Liver (tissue), 9 donors: ENCODE measurements around the gene HIGD1A. TPM values are rescaled to one million over a fixed set of nuclear protein-coding genes. Genes with fewer than 3 reads are reported as not detected.

Experiments
- DNase-seq: peaks from one replicate; pipeline ENCODE4 v3.0.0-alpha.2; 2017; ENCODE audit warnings: low spot score
- H3K27ac ChIP-seq, 2 donors: one replicate each; pipeline ENCODE4 v1.7.0; 2013; ENCODE audit warnings: inconsistent platforms in 2 of 2, low read length in 2 of 2, control low read depth in 1 of 2, low read depth in 1 of 2, mild to moderate bottlenecking in 1 of 2
- H3K27me3 ChIP-seq, 4 donors: one replicate each; pipeline versions ENCODE4 v1.6.1 to v1.7.0; 2013; ENCODE audit warnings: low read length in 3 of 4, inconsistent platforms in 1 of 4, mild to moderate bottlenecking in 1 of 4, moderate library complexity in 1 of 4; ENCODE audit not compliant: control insufficient read depth in 4 of 4, insufficient read depth in 4 of 4
- H3K36me3 ChIP-seq, 4 donors: one replicate each; pipeline versions ENCODE4 v1.6.1 to v1.7.0; 2013; ENCODE audit warnings: low read length in 3 of 4, mild to moderate bottlenecking in 3 of 4, low read depth in 1 of 4, moderate library complexity in 1 of 4; ENCODE audit not compliant: control insufficient read depth in 4 of 4, insufficient read depth in 3 of 4
- H3K4me1 ChIP-seq, 4 donors: one replicate each; pipeline versions ENCODE4 v1.6.1 to v1.7.0; 2013; ENCODE audit warnings: low read length in 3 of 4, mild to moderate bottlenecking in 3 of 4, moderate library complexity in 1 of 4; ENCODE audit not compliant: control insufficient read depth in 4 of 4, insufficient read depth in 4 of 4
- H3K4me3 ChIP-seq, 3 donors: one replicate each; pipeline versions ENCODE4 v1.6.1 to v1.7.0; 2013; ENCODE audit warnings: low read length in 3 of 3, control low read depth in 1 of 3, low read depth in 1 of 3, mild to moderate bottlenecking in 1 of 3
- H3K9ac ChIP-seq, 2 donors: one replicate each; pipeline ENCODE4 v1.7.0; 2013; ENCODE audit warnings: low read length in 2 of 2, mild to moderate bottlenecking in 2 of 2, moderate library complexity in 2 of 2, control low read depth in 1 of 2, low read depth in 1 of 2
- H3K9me3 ChIP-seq, 4 donors: one replicate each; pipeline versions ENCODE4 v1.6.1 to v1.7.0; 2013; ENCODE audit warnings: low read length in 3 of 4; ENCODE audit not compliant: control insufficient read depth in 4 of 4
- ATF3 ChIP-seq: IDR thresholded peaks from 2 replicates; pipeline ENCODE4 v1.6.1; 2016; ENCODE audit warnings: antibody characterized with exemption
- EGR1 ChIP-seq, 2 donors: IDR thresholded peaks; 2 replicates each; pipeline ENCODE4 v1.6.1; 2016 to 2018; ENCODE audit warnings: antibody characterized with exemption in 2 of 2, low read depth in 2 of 2
- FOXA1 ChIP-seq: IDR thresholded peaks from 2 replicates; pipeline ENCODE4 v1.6.1; 2016; ENCODE audit warnings: antibody characterized with exemption
- FOXA2 ChIP-seq: IDR thresholded peaks from 2 replicates; pipeline ENCODE4 v1.6.1; 2016; ENCODE audit warnings: antibody characterized with exemption
- GABPA ChIP-seq, 2 donors: IDR thresholded peaks in 1 of 2; conservative IDR thresholded peaks in 1 of 2; 2 replicates each; pipeline ENCODE4 v1.6.1; 2016; ENCODE audit warnings: antibody characterized with exemption in 2 of 2, mild to moderate bottlenecking in 1 of 2, moderate library complexity in 1 of 2
- HNF4A ChIP-seq, 2 donors: conservative IDR thresholded peaks; 2 replicates each; pipeline ENCODE4 v1.6.1; 2016; ENCODE audit warnings: antibody characterized with exemption in 2 of 2, mild to moderate bottlenecking in 2 of 2
- HNF4G ChIP-seq: IDR thresholded peaks from 2 replicates; pipeline ENCODE4 v1.6.1; 2016; ENCODE audit warnings: antibody characterized with exemption
- JUND ChIP-seq, 2 donors: IDR thresholded peaks; 2 replicates each; pipeline ENCODE4 v1.6.1; 2016; ENCODE audit warnings: antibody characterized with exemption in 2 of 2
- MAX ChIP-seq: IDR thresholded peaks from 2 replicates; pipeline ENCODE4 v1.6.1; 2016; ENCODE audit warnings: antibody characterized with exemption
- NR2F2 ChIP-seq: IDR thresholded peaks from 2 replicates; pipeline ENCODE4 v1.6.1; 2016; ENCODE audit warnings: antibody characterized with exemption
- RAD21 ChIP-seq, 2 donors: IDR thresholded peaks; 2 replicates each; pipeline ENCODE4 v1.6.1; 2016; ENCODE audit warnings: antibody characterized with exemption in 2 of 2, mild to moderate bottlenecking in 2 of 2
- REST ChIP-seq: IDR thresholded peaks from 2 replicates; pipeline ENCODE4 v1.6.1; 2016; ENCODE audit warnings: antibody characterized with exemption, mild to moderate bottlenecking
- SP1 ChIP-seq: IDR thresholded peaks from 2 replicates; pipeline ENCODE4 v1.6.1; 2018; ENCODE audit warnings: antibody characterized with exemption, mild to moderate bottlenecking
- TAF1 ChIP-seq: conservative IDR thresholded peaks from 2 replicates; pipeline ENCODE4 v1.6.1; 2016; ENCODE audit warnings: antibody characterized with exemption, mild to moderate bottlenecking
- YY1 ChIP-seq: IDR thresholded peaks from 2 replicates; pipeline ENCODE4 v1.6.1; 2016; ENCODE audit warnings: antibody characterized with exemption, mild to moderate bottlenecking
- ZBTB33 ChIP-seq: IDR thresholded peaks from 2 replicates; pipeline ENCODE4 v1.6.1; 2016; ENCODE audit warnings: antibody characterized with exemption
- WGBS: extraction: QIAGEN DNeasy Blood & Tissue Kit; methylation state at CpG from one replicate; pipeline ENCODE4 v1.1.7; 2013; 5-methylcytosine and 5-hydroxymethylcytosine counted together
- polyA plus RNA-seq, 2 donors: library from polyadenylated mRNA; stranded (reverse) in 1 of 2; unstranded in 1 of 2; fragments of 200-250 nt in 1 of 2; fragments of >200 nt in 1 of 2; fragmentation: Nextera tagmentation in 1 of 2; extraction: Ambion mirVana in 1 of 2; gene quantifications; one replicate each; pipeline versions ENCODE4 v1.2.1 to v1.2.3, GENCODE V29; 2013 to 2015
- total RNA-seq, 2 donors: library from RNA; depleted of rRNA; stranded (reverse); fragments of >200 nt; gene quantifications; one replicate each; pipeline ENCODE4 v1.2.3, GENCODE V29; 2014
- donor health status: healthy.
- donor health status: healthy.
- donor health status: healthy.
- donor health status: healthy.
- donor health status: healthy.

HIGD1A gene
- total and polyA plus RNA-seq, 4 donors, result 117 to 256 (median 245) TPM

- H3K27me3 ChIP-seq, result no peaks in the 10 kb centered on the region
- peaks cover 2 to 37% (median 18%) of the 10 kb centered on the region in 4 donors for H3K4me1 ChIP-seq
- H3K9me3 ChIP-seq, result no peaks in the 10 kb centered on the region
- 84% methylated on average over 7 of the region's 7 CpGs for WGBS
- H3K4me3 ChIP-seq, result no peak overlapping the region
- TF ChIP-seq ZBTB33 (no peak), NR2F2 (no peak), RAD21 (IDR thresholded peaks at IDR 0.05) (no peak), SP1 (no peak), MAX (no peak), GABPA (IDR thresholded peaks at IDR 0.05 in 1 of 2, conservative IDR thresholded peaks at IDR 0.05 in 1 of 2) (no peak), ATF3 (no peak), FOXA1 (no peak), JUND (IDR thresholded peaks at IDR 0.05) (no peak), FOXA2 (no peak), HNF4A (conservative IDR thresholded peaks at IDR 0.05) (no peak), YY1 (no peak), EGR1 (IDR thresholded peaks at IDR 0.05; ENCODE audit: low read depth in 2 of 2) (no peak), REST (no peak), HNF4G (no peak), TAF1 (no peak)
- H3K27ac ChIP-seq, result no peak overlapping the region
- no peak overlapping the region for H3K9ac ChIP-seq
- H3K36me3 ChIP-seq, result peaks cover 0 to 3% (median 0%) of the 10 kb centered on the region in 4 donors
- no peak for DNase-seq
Observed at GRCh38 chr3:42799376-42799775, 4.9 kb downstream of the HIGD1A start.

GRCh38 chr3:42796332-42796885 lies 7.9 kb downstream of the HIGD1A start:
- DNase-seq, result no peak
- WGBS, result 80% methylated on average over 4 of the region's 5 CpGs
- no peaks in the 10 kb centered on the region for H3K9me3 ChIP-seq
- H3K4me1 ChIP-seq, result peaks cover 0 to 16% (median 7%) of the 10 kb centered on the region in 4 donors
- H3K4me3 ChIP-seq, result no peak overlapping the region
- peaks cover 0 to 11% (median 6%) of the 10 kb centered on the region in 4 donors for H3K36me3 ChIP-seq
- no peak overlapping the region for H3K27ac ChIP-seq
- TF ChIP-seq HNF4G, result no peak
- TF ChIP-seq RAD21 (IDR thresholded peaks at IDR 0.05), result no peak
- TF ChIP-seq TAF1, result no peak
- TF ChIP-seq EGR1 (IDR thresholded peaks at IDR 0.05; ENCODE audit: low read depth in 2 of 2), result no peak
- no peak for TF ChIP-seq ZBTB33
- no peak for TF ChIP-seq HNF4A (conservative IDR thresholded peaks at IDR 0.05)
- H3K27me3 ChIP-seq, result no peaks in the 10 kb centered on the region
- H3K9ac ChIP-seq, result no peak overlapping the region
